HUES64 (cell line): ENCODE measurements around the gene TLR6.

Source experiments
- H3K27ac ChIP-seq: 2 replicates; pipeline ENCODE4 v1.7.0; 2013; ENCODE audit warnings: low read depth, low read length, inconsistent platforms
- H3K27me3 ChIP-seq: 2 replicates; pipeline ENCODE4 v1.6.1; 2013; ENCODE audit warnings: mild to moderate bottlenecking, low read length; ENCODE audit not compliant: insufficient read depth
- H3K36me3 ChIP-seq: 2 replicates; pipeline ENCODE4 v1.6.1; 2013; ENCODE audit warnings: mild to moderate bottlenecking, low read length; ENCODE audit not compliant: insufficient read depth
- H3K4me1 ChIP-seq: 2 replicates; pipeline ENCODE4 v1.6.1; 2013; ENCODE audit warnings: mild to moderate bottlenecking, low read length, moderate library complexity; ENCODE audit not compliant: insufficient read depth
- H3K4me3 ChIP-seq: 2 replicates; pipeline ENCODE4 v1.5.1; 2013; ENCODE audit warnings: mild to moderate bottlenecking, low read length, moderate library complexity
- H3K9ac ChIP-seq: 2 replicates; pipeline ENCODE4 v1.6.1; 2013; ENCODE audit warnings: mild to moderate bottlenecking, low read depth, low read length
- H3K9me3 ChIP-seq: 2 replicates; pipeline ENCODE4 v1.6.1; 2013; ENCODE audit warnings: low read depth, low read length; ENCODE audit not compliant: insufficient read depth
- WGBS: fragments of 150-250, 120-280 bp; methylation state at CpG from one replicate; pipeline ENCODE4 v1.1.7; 2013; ENCODE audit warnings: missing lambda C conversion rate; 5-methylcytosine and 5-hydroxymethylcytosine counted together

Gene TLR6

GRCh38 chr4:38837849-38838248 lies 18.8 kb downstream of the TLR6 start:
- H3K27me3 ChIP-seq, result no peaks in the 10 kb centered on the region
- H3K4me1 ChIP-seq, result no peaks in the 10 kb centered on the region
- no peak overlapping the region for H3K27ac ChIP-seq
- no peak overlapping the region for H3K9ac ChIP-seq
- H3K36me3 ChIP-seq, result no peaks in the 10 kb centered on the region
- no peak overlapping the region for H3K4me3 ChIP-seq
- WGBS, result no CpG with 5 or more reads among the region's 2 CpGs
- H3K9me3 ChIP-seq, result 0 out of 2 replicates have a peak, but pooled peaks cover 5% of the 10 kb centered on the region

GRCh38 chr4:38837334-38837733 lies 19.3 kb downstream of the TLR6 start:
- no peaks in the 10 kb centered on the region for H3K4me1 ChIP-seq
- no peaks in the 10 kb centered on the region for H3K27me3 ChIP-seq
- no peak overlapping the region for H3K4me3 ChIP-seq
- H3K36me3 ChIP-seq, result no peaks in the 10 kb centered on the region
- H3K9ac ChIP-seq, result no peak overlapping the region
- no peak overlapping the region for H3K27ac ChIP-seq
- 0 out of 2 replicates have a peak, but pooled peaks cover 5% of the 10 kb centered on the region for H3K9me3 ChIP-seq

DNA sequence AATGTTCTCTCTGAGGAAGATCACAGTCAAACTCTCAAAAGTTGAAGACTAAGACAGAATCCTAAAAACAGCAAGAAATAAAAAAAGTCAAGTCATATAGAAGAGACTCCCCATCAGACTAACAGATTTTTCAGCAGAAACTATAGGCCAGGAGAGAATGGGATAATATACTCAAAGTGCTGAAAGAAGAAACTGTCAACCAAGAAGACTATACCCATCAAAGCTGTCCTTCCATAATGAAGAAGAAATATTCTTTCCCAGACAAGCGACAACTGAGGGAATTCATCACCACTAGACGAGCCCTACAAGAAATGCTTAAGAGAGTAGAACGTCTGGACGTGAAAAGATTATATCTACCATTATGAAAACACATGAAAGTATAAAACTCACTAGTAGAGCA lies 22.0 kb downstream of the TLR6 start:
- 91% methylated on average over 2 of the region's 4 CpGs for WGBS

GRCh38 chr4:38832624-38833528 lies 23.7 kb downstream of the TLR6 start:
- no peak overlapping the region for H3K9ac ChIP-seq
- no peaks in the 10 kb centered on the region for H3K4me1 ChIP-seq
- H3K4me3 ChIP-seq, result no peak overlapping the region
- H3K27me3 ChIP-seq, result no peaks in the 10 kb centered on the region
- H3K36me3 ChIP-seq, result no peaks in the 10 kb centered on the region
- WGBS, result 91% methylated on average over 7 of the region's 7 CpGs
- peaks cover 5% of the 10 kb centered on the region; the same call in 1 of the 2 replicates for H3K9me3 ChIP-seq
- no peak overlapping the region for H3K27ac ChIP-seq

More for the DNA sequence above, 22.0 kb downstream of the TLR6 start:
- Histone ChIP-seq H3K9me3 (peaks cover 5% of the 10 kb centered on the region; the same call in 1 of the 2 replicates), H3K4me1 (no peaks in the 10 kb centered on the region), H3K4me3 (no peak overlapping the region), H3K27me3 (no peaks in the 10 kb centered on the region), H3K36me3 (no peaks in the 10 kb centered on the region), H3K27ac (no peak overlapping the region), H3K9ac (no peak overlapping the region)

DNA sequence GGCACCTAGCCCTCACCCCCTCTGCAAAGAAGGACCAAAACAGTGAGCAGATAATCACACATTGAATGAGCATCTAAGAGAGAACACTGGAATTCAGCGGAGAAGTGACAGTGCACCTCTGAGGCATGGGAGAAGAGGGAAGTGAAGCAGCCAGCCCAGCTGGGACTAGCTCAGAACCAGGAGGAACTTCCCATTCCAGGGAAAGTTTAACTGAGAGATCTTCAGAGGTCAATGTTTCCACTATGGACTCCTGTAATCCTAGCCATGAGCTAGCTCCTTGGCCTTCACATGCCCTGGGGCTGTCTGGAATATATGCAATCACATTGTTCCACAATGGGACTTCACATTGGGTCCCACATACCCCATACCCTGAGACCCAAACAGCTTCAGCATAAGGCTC lies 24.4 kb downstream of the TLR6 start:
- Histone ChIP-seq H3K9me3 (peaks cover 5% of the 10 kb centered on the region; the same call in 1 of the 2 replicates), H3K27me3 (no peaks in the 10 kb centered on the region), H3K36me3 (no peaks in the 10 kb centered on the region), H3K27ac (no peak overlapping the region), H3K4me1 (no peaks in the 10 kb centered on the region), H3K4me3 (no peak overlapping the region), H3K9ac (no peak overlapping the region)
- 97% methylated on average over 1 of the region's 1 CpG for WGBS

DNA sequence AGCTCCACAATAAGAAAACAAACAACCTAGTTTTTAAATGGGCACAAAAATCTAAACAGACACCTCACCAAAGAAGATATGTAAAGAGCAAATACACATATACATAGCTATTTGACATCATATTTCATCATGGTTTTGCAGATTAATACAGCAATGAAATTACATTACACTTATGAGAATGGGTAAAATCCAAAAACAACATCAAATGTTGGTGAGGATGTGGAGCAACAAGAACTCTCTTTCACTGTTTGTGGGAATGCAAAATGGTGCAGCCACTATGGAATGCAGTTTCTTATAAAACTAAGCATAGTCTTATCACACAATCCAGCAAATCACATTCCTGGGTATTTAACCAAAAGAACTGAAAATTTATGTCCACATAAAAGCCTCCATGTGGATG lies 25.0 kb downstream of the TLR6 start:
- H3K27me3 ChIP-seq, result no peaks in the 10 kb centered on the region
- H3K9ac ChIP-seq, result no peak overlapping the region
- no peak overlapping the region for H3K27ac ChIP-seq
- H3K4me3 ChIP-seq, result no peak overlapping the region
- no peaks in the 10 kb centered on the region for H3K4me1 ChIP-seq
- H3K9me3 ChIP-seq, result peaks cover 5% of the 10 kb centered on the region; the same call in 1 of the 2 replicates
- no peaks in the 10 kb centered on the region for H3K36me3 ChIP-seq

DNA sequence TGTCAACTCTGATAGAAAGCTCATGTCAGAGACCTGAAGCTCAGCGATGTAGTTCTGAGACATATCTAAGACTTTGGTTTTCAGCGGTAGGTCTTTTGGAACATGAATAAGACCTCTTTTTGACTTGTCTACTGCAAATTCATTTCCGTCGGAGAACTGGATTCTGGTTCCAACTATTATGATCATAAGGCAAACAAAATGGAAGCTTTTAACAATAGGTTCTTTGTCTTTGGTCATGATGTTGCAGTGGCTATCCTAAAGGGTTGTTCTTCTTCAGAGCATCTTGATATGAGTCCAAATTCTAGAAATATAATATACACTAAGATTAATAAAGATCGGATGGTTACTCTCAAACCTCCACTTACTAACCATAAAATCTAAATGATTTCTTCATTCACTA lies 27.4 kb downstream of the TLR6 start:
- no peak overlapping the region for H3K9ac ChIP-seq
- no peaks in the 10 kb centered on the region for H3K36me3 ChIP-seq
- WGBS, result 98% methylated on average over 4 of the region's 5 CpGs
- H3K9me3 ChIP-seq, result no peaks in the 10 kb centered on the region; the same call in 1 of the 2 replicates
- H3K4me3 ChIP-seq, result no peak overlapping the region
- no peaks in the 10 kb centered on the region for H3K27me3 ChIP-seq
- H3K27ac ChIP-seq, result no peak overlapping the region
- H3K4me1 ChIP-seq, result no peaks in the 10 kb centered on the region

DNA sequence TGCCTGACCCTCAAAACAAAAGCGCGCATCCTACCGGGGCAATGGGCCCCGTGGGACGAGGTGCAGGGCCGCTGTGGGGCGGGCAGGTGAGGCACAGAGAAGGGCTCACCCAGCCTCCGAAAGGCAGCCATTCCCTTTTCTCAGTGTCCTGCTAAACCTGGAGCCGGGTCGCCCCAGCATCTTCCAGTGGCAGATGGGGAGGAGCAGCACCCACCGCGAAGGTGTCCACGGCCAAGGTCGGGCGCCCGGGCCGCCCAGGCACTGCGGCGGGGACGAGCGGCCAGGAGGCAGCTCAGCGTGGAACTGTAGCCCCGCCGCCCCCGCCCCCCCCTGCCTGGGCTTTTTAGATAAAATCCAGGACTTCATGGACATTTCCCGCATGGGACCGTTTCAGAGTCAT lies 32.9 kb downstream of the TLR6 start:
- H3K36me3 ChIP-seq, result no peaks in the 10 kb centered on the region
- no peak overlapping the region for H3K4me3 ChIP-seq
- WGBS, result 96% methylated on average over 27 of the region's 27 CpGs
- H3K9ac ChIP-seq, result no peak overlapping the region
- H3K27me3 ChIP-seq, result no peaks in the 10 kb centered on the region
- H3K9me3 ChIP-seq, result peaks cover 4% of the 10 kb centered on the region; the same call in 1 of the 2 replicates
- H3K27ac ChIP-seq, result no peak overlapping the region
- no peaks in the 10 kb centered on the region for H3K4me1 ChIP-seq

GRCh38 chr4:38822748-38823303 lies 33.8 kb downstream of the TLR6 start:
- H3K9ac ChIP-seq, result no peak overlapping the region
- 87% methylated on average over 5 of the region's 5 CpGs for WGBS
- H3K4me1 ChIP-seq, result no peaks in the 10 kb centered on the region
- H3K4me3 ChIP-seq, result no peak overlapping the region
- H3K27me3 ChIP-seq, result no peaks in the 10 kb centered on the region
- no peak overlapping the region for H3K27ac ChIP-seq
- no peaks in the 10 kb centered on the region for H3K36me3 ChIP-seq
- H3K9me3 ChIP-seq, result peaks cover 4% of the 10 kb centered on the region; the same call in 1 of the 2 replicates

- no peaks in the 10 kb centered on the region for H3K27me3 ChIP-seq
- H3K36me3 ChIP-seq, result no peaks in the 10 kb centered on the region
- peaks cover 4% of the 10 kb centered on the region; the same call in 1 of the 2 replicates for H3K9me3 ChIP-seq
- H3K4me3 ChIP-seq, result no peak overlapping the region
- H3K4me1 ChIP-seq, result no peaks in the 10 kb centered on the region
- 91% methylated on average over 1 of the region's 3 CpGs for WGBS
- H3K27ac ChIP-seq, result no peak overlapping the region
- no peak overlapping the region for H3K9ac ChIP-seq
Observed at GRCh38 chr4:38821739-38822138, 34.9 kb downstream of the TLR6 start.

GRCh38 chr4:38820329-38821061 lies 36.1 kb downstream of the TLR6 start:
- 94% methylated on average over 4 of the region's 4 CpGs for WGBS
- Histone ChIP-seq H3K4me3 (no peak overlapping the region), H3K9ac (no peak overlapping the region), H3K9me3 (peaks cover 4% of the 10 kb centered on the region; the same call in 1 of the 2 replicates), H3K27me3 (no peaks in the 10 kb centered on the region), H3K36me3 (no peaks in the 10 kb centered on the region), H3K4me1 (no peaks in the 10 kb centered on the region), H3K27ac (no peak overlapping the region)
